Measurements from ENCODE around the gene CDH2.

DNA sequence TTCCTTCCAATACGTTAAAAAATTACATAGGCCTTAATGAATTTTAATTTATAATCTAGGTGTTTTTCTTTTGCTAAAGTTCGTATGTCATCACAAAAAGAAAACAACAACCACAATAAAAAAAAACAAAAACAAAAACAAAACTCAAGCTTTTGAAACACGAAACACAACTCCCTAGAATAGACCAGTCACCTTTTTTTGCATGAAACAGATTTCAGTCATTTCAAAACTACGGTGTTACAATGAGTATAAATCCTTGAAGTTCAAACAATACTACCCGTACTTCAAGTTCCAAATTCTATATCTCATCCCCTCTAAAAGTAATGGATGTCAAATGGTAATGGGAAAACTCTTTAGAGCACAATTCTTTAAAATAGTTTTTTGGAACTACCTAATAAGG lies 142.4 kb downstream of the CDH2 start:
- TF ChIP-seq RAD21 (IDR thresholded peaks at IDR 0.05) (no peak), CTCF (IDR thresholded peaks at IDR 0.05; ENCODE audit: low read depth, low read length, missing input control) (no peak), REST (IDR thresholded peaks at IDR 0.05) (no peak), EGR1 (IDR thresholded peaks at IDR 0.05; ENCODE audit: low read depth in 2 of 2) (no peak), YY1 (IDR thresholded peaks at IDR 0.05) (no peak), NR2F2 (IDR thresholded peaks at IDR 0.05) (no peak), GABPA (IDR thresholded peaks at IDR 0.05 in 1 of 2, conservative IDR thresholded peaks at IDR 0.05 in 1 of 2) (no peak), JUND (IDR thresholded peaks at IDR 0.05) (no peak), TAF1 (conservative IDR thresholded peaks at IDR 0.05) (no peak)
- TF ChIP-seq, protein P1, sequence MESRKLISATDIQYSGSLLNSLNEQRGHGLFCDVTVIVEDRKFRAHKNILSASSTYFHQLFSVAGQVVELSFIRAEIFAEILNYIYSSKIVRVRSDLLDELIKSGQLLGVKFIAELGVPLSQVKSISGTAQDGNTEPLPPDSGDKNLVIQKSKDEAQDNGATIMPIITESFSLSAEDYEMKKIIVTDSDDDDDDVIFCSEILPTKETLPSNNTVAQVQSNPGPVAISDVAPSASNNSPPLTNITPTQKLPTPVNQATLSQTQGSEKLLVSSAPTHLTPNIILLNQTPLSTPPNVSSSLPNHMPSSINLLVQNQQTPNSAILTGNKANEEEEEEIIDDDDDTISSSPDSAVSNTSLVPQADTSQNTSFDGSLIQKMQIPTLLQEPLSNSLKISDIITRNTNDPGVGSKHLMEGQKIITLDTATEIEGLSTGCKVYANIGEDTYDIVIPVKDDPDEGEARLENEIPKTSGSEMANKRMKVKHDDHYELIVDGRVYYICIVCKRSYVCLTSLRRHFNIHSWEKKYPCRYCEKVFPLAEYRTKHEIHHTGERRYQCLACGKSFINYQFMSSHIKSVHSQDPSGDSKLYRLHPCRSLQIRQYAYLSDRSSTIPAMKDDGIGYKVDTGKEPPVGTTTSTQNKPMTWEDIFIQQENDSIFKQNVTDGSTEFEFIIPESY (IDR thresholded peaks at IDR 0.05), result no peak
- TF ChIP-seq, protein P2, sequence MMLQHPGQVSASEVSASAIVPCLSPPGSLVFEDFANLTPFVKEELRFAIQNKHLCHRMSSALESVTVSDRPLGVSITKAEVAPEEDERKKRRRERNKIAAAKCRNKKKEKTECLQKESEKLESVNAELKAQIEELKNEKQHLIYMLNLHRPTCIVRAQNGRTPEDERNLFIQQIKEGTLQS (IDR thresholded peaks at IDR 0.05), result no peak
- TF ChIP-seq, protein P3, sequence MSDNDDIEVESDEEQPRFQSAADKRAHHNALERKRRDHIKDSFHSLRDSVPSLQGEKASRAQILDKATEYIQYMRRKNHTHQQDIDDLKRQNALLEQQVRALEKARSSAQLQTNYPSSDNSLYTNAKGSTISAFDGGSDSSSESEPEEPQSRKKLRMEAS (IDR thresholded peaks at IDR 0.05), result no peak
